22Rv1 (cell line): Measurements from ENCODE around the gene RBM20.

ENCODE experiments used
- H3K27ac ChIP-seq: fragments of 450-650 bp; 2 replicates; pipeline ENCODE4 v1.5.1; 2017
- ZFX ChIP-seq: fragments of 450-650 bp; IDR thresholded peaks from 2 replicates; pipeline ENCODE4 v1.6.1; 2017; ENCODE audit warnings: antibody characterized with exemption, borderline replicate concordance
- TF ChIP-seq, protein P1 (sequence below): fragments of 450-650 bp; IDR thresholded peaks from 2 replicates; pipeline ENCODE4 v1.5.1; 2017; ENCODE audit warnings: mild to moderate bottlenecking

Gene RBM20

GRCh38 chr10:110873951-110874350 is 229.8 kb downstream of the RBM20 start:
- H3K27ac ChIP-seq: no peak overlapping the region
- TF ChIP-seq, protein P1, sequence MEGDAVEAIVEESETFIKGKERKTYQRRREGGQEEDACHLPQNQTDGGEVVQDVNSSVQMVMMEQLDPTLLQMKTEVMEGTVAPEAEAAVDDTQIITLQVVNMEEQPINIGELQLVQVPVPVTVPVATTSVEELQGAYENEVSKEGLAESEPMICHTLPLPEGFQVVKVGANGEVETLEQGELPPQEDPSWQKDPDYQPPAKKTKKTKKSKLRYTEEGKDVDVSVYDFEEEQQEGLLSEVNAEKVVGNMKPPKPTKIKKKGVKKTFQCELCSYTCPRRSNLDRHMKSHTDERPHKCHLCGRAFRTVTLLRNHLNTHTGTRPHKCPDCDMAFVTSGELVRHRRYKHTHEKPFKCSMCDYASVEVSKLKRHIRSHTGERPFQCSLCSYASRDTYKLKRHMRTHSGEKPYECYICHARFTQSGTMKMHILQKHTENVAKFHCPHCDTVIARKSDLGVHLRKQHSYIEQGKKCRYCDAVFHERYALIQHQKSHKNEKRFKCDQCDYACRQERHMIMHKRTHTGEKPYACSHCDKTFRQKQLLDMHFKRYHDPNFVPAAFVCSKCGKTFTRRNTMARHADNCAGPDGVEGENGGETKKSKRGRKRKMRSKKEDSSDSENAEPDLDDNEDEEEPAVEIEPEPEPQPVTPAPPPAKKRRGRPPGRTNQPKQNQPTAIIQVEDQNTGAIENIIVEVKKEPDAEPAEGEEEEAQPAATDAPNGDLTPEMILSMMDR: no peak
- TF ChIP-seq ZFX: no peak

DNA sequence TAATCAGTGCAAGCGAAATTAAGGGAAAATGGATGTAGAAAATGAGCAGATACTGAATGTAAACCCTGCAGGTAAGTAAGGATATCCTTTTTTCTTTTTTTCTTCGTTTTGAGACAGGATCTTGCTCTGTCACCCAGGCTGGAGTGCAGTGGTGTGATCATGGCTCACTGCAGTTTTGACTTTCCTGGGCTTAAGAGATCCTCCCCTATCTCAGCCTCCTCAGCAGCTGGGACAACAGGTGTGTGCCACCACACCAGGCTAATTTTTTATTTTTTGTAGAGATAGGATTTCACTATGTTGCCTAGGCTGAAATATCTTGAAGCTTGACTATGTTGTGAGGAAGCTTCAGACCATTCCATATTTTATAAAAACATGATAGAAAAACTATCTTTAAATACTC is 231.9 kb downstream of the RBM20 start:
- TF ChIP-seq, protein P1: no peak
- TF ChIP-seq ZFX: no peak
- no peak overlapping the region for H3K27ac ChIP-seq

- TF ChIP-seq, protein P1: no peak
- TF ChIP-seq ZFX: no peak
- no peak overlapping the region for H3K27ac ChIP-seq
These were observed 232.7 kb downstream of the RBM20 start for GRCh38 chr10:110876788-110877187.

GRCh38 chr10:110880012-110880411 is 235.9 kb downstream of the RBM20 start:
- no peak overlapping the region for H3K27ac ChIP-seq
- no peak for TF ChIP-seq ZFX
- TF ChIP-seq, protein P1: no peak

- TF ChIP-seq, protein P1: no peak
- no peak for TF ChIP-seq ZFX
- no peak overlapping the region for H3K27ac ChIP-seq
These were observed 237.1 kb downstream of the RBM20 start for GRCh38 chr10:110881247-110881646.

DNA sequence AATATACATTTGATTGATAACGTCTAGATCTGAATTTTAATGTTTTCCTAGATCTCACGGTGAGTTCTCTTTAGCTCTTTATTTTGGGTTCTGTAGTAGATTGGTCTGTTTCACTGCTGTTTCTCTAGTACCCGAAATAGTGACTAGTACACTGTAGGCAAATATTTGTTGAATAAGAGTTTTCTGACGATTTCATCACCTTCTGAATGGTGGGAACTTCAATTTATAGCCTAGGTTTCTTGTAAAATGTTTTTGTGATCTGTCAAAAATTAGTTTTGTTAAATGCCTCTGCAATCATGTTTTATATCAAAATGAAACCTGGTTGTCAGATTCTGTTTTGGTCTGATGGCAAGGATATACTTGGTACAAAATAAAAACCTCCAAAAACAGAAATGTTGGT is 237.8 kb downstream of the RBM20 start:
- TF ChIP-seq ZFX: no peak
- no peak overlapping the region for H3K27ac ChIP-seq

- no peak overlapping the region for H3K27ac ChIP-seq
- TF ChIP-seq, protein P1: no peak
- TF ChIP-seq ZFX: no peak
These were observed 239.8 kb downstream of the RBM20 start for GRCh38 chr10:110883924-110884323.

- peak overlapping the region; percentile 22; the same call in 1 of the 2 replicates for H3K27ac ChIP-seq
- no peak for TF ChIP-seq ZFX
- TF ChIP-seq, protein P1: no peak
These were observed 242.0 kb downstream of the RBM20 start for GRCh38 chr10:110885932-110886674.
